HFF-Myc (cell line): ENCODE results near the gene RYR2.

ENCODE experiments used
- DNase-seq: peaks from one replicate; pipeline ENCODE4 v3.0.0-alpha.2; 2011; ENCODE audit warnings: low read depth; ENCODE audit errors: extremely low read depth
- H3K4me3 ChIP-seq: replicated peaks from 2 replicates; pipeline ENCODE4 v1.5.1; 2011; ENCODE audit warnings: low read depth, mild to moderate bottlenecking, control low read depth, low read length
- TF ChIP-seq, protein P1 (sequence below): IDR thresholded peaks from 2 replicates; pipeline ENCODE4 v1.5.1; 2012; ENCODE audit warnings: mild to moderate bottlenecking, low read depth, low read length, control low read depth; ENCODE audit errors: missing control alignments

The RYR2 gene

DNA sequence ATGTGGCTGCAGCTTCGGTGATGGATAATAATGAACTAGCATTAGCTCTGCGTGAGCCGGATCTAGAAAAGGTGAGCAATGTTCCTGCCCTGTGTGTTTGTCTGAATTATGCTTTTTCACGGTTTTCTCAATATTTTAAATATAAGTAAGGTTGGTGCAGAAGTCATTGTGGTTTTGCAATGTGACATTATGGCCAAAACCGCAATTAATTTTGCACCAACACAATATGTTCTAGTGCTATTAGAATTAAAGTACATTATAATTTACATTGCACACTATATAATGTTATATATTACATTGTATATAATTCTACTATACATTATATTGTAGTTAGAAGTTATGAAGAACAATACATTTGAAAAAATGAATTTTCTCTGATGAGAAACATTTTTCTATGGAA lies 592.9 kb downstream of the RYR2 start:
- TF ChIP-seq, protein P1, sequence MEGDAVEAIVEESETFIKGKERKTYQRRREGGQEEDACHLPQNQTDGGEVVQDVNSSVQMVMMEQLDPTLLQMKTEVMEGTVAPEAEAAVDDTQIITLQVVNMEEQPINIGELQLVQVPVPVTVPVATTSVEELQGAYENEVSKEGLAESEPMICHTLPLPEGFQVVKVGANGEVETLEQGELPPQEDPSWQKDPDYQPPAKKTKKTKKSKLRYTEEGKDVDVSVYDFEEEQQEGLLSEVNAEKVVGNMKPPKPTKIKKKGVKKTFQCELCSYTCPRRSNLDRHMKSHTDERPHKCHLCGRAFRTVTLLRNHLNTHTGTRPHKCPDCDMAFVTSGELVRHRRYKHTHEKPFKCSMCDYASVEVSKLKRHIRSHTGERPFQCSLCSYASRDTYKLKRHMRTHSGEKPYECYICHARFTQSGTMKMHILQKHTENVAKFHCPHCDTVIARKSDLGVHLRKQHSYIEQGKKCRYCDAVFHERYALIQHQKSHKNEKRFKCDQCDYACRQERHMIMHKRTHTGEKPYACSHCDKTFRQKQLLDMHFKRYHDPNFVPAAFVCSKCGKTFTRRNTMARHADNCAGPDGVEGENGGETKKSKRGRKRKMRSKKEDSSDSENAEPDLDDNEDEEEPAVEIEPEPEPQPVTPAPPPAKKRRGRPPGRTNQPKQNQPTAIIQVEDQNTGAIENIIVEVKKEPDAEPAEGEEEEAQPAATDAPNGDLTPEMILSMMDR: no peak

DNA sequence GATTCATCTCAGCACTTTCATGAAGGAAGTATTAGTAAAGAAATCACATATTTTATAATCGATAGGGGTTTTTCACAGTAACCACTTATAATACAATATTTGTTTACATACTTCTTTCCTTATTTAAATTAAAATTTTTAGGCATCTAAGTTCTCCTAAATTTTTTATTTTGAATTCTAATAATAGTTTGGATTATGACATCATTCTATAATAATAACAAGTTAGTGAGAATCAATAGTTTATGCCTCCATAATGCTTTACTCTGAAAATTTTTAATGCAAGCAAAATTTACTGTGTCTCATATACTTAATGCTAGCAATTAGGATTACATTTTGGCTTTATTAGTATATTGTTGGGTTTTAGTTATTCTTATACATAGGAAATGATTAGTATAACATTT lies 596.6 kb downstream of the RYR2 start:
- no peak for DNase-seq
- TF ChIP-seq, protein P1: no peak
- no peak overlapping the region for H3K4me3 ChIP-seq

More for the DNA sequence above, 592.9 kb downstream of the RYR2 start:
- no peak overlapping the region for H3K4me3 ChIP-seq
- DNase-seq: no peak

DNA sequence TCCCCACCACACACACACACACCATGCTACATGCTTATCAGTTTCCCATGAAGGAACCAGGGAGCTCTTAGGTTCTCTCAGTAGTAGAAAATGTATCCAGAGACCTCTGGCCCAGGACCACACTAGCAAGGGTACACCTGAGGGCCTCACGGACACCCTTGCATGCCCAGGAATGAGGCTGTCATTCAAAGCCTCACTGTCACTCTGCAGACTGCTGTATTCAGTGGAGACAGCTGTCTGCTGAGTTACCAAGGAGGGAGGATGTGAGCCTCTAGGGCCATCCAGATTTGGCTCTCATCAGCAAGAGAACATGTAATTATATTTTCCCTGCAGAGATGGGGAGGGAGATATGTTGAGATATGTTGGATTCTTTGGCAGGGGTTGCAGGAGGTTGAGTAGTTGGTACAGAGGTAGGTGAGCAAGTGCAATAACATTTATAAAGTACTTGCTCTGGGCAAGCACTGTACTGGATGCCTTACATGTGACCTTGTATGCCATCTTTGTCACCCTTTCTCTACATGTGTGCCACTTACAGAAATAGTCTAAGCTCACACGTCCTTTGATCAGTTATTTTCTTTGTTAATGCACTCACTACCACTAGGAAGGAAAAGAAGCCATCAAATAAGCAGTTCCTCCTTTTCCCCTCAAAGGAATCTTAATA lies 598.2 kb downstream of the RYR2 start:
- TF ChIP-seq, protein P1: no peak
- no peak for DNase-seq

DNA sequence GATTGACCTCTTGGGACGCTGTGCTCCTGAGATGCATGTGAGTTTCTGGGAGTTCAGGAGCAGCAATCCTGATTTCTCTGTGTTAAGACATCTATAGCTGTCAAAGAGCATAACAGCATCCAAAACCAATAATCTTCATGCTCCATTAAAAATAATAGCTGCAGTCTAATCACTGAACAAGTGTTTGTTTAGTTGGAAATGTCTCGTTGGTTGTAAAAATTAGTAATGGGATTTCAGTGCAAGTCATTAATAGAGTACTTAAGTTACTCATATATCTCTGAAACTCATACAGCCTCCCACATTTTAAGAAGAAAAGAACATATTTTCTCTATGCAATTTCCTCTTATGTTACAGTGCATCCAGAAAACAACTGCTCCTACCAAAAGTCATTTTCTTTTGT lies 599.0 kb downstream of the RYR2 start:
- TF ChIP-seq, protein P1: no peak
- DNase-seq: no peak
- no peak overlapping the region for H3K4me3 ChIP-seq

More for the DNA sequence above, 598.2 kb downstream of the RYR2 start:
- no peak overlapping the region for H3K4me3 ChIP-seq

DNA sequence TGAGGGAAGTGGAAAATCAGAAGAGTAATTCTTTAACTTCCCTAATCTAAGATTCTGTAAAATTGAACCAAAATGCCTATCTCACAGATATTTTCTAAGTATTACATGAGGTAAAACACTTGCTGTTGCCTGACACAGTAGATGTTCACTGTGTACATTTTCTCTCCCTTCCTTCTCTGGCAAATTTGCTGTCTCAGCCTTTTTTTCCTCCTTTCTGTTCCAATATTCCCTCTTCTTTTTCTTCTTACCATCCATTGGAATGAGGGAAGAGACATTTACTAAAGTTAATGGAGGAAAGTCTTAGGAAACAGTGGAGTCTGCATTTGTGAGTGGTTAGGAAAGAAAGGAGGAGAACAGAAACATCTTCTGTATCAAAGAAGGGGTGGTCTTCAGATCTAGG lies 608.8 kb downstream of the RYR2 start:
- no peak overlapping the region for H3K4me3 ChIP-seq
- TF ChIP-seq, protein P1: no peak
- no peak for DNase-seq

DNA sequence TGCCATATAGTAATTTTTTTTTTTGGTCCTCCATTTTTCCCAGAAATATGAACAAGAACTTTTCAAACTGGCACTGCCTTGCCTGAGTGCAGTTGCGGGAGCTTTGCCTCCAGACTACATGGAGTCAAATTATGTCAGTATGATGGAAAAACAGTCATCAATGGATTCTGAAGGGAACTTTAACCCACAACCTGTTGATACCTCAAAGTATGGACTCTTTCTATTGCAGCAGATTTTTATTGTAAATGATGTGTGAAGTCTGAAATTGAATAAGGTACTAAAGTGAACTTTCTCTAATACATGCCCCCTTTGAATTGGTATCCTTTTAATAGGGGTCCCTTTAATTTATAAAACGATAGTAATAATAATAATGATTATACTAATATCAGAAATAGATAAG lies 613.8 kb downstream of the RYR2 start:
- H3K4me3 ChIP-seq: no peak overlapping the region
- TF ChIP-seq, protein P1: no peak
- no peak for DNase-seq

DNA sequence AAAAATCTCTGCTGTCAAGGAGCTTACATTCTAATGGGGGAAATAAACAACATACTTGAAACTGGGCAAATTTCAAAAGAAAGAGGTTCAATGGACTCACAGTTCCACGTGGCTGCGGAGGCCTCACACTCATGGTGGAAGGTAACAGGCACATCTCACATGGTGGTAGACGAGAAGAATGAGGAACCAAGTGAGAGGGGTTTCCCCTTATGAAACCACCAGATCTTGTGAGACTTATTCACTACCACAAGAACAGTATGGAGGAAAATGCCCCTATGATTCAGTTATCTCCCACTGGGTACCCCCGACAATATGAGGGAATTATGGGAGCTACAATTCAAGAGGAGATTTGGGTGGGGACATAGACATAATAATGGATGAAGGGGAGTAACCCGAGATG lies 622.4 kb downstream of the RYR2 start:
- DNase-seq: no peak
- H3K4me3 ChIP-seq: no peak overlapping the region
- TF ChIP-seq, protein P1: no peak
